HG03558 (cell line): Measurements from ENCODE around the gene EPN2.

ENCODE experiments used
- ATAC-seq: cut with Tn5 transposase; IDR thresholded peaks from one replicate; pipeline ENCODE4 v1.9.1; 2021; ENCODE audit warnings: moderate number of reproducible peaks; ENCODE audit not compliant: unreplicated experiment; ENCODE audit errors: extremely low read depth

EPN2 gene

GRCh38 chr17:19372866-19373504 is 135.8 kb downstream of the EPN2 start:
- ATAC-seq, result no peak

- ATAC-seq, result no peak
These were observed 137.0 kb downstream of the EPN2 start for GRCh38 chr17:19374136-19374535.

- no peak for ATAC-seq
These were observed 138.6 kb downstream of the EPN2 start for GRCh38 chr17:19375732-19376131.

- ATAC-seq, result no peak
These were observed 139.6 kb downstream of the EPN2 start for GRCh38 chr17:19376811-19377210.

GRCh38 chr17:19377602-19378415 is 140.6 kb downstream of the EPN2 start:
- peak; percentile 81 for ATAC-seq

DNA sequence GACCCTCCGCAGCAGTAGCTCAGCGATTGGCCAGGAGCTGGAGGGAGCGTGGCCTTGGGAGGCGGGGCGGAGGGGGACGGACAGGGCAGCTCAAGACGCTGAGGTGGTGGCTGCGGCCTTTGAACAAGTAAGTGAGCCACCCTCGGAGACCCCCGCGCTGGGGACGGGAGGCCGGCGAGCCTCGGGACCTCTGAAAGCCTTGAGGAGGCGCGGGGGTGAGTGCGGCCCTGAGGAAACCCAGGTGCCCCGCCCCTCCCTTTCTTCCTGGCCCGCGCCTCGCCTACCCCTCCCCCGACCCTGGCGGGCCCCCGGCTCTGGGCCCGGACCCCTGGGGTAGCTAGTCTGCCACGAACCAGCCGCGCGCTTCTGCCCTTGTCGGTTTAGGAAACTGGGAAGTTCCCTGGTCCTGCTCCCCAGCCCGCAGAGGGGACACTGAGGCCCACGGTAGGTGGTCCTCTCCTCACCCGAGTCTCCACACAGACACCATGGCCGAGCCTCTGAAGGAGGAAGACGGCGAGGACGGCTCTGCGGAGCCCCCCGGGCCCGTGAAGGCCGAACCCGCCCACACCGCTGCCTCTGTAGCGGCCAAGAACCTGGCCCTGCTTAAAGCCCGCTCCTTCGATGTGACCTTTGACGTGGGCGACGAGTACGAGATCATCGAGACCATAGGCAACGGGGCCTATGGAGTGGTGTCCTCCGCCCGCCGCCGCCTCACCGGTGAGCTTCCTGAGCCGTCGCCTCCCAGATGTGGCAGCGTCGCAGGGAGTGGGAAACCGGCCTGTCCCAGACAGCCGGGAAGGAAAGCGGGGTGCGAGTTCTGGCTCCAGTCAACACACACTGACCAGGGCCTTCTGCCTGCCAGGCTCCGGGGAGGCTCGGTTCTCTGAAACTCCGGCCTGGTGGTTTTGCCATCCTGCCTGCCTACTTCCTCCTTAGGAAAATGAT is 141.5 kb downstream of the EPN2 start, which contains the start of gene MAPK7:
MAPK7 (plus strand) TSS at position 83 of the 945 bp plus-strand sequence; CDS start at position 486, 403 bp downstream.
- ATAC-seq, result no peak

DNA sequence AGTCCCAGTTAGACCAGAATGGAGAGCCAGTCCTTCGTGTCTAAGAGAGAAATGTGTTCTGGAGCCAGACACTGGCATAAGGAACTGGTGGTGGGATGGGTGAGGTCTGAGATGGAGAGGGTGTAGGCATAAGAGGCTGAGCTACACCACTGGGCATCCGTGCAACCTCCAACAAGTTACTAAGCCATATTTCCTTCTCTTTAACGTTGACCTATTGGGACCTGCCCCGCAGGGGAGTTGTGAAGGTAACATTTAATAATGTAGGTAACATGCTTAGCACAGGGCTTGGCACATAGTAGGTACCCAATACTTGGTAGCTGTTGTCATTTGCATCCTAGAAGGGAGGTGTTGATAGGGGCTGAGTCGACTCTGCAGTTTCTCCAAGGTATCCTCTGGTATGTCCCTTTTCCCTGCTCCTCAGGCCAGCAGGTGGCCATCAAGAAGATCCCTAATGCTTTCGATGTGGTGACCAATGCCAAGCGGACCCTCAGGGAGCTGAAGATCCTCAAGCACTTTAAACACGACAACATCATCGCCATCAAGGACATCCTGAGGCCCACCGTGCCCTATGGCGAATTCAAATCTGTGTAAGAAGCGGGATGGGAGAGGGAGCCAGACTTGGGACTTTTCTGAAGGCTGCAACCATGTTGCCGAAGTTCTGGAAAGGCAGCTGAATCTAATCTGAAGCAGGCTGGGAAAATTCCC is 142.3 kb downstream of the EPN2 start:
- no peak for ATAC-seq

- no peak for ATAC-seq
These were observed 143.5 kb downstream of the EPN2 start for GRCh38 chr17:19380481-19381301.

DNA sequence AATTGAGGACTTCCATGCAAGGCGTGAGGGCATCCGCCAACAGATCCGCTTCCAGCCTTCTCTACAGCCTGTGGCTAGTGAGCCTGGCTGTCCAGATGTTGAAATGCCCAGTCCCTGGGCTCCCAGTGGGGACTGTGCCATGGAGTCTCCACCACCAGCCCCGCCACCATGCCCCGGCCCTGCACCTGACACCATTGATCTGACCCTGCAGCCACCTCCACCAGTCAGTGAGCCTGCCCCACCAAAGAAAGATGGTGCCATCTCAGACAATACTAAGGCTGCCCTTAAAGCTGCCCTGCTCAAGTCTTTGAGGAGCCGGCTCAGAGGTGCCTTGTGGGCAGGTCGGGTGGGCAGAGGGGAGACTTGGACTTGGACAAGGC is 144.2 kb downstream of the EPN2 start:
- no peak for ATAC-seq

- ATAC-seq, result no peak
These were observed 144.7 kb downstream of the EPN2 start for GRCh38 chr17:19381741-19382444.

- ATAC-seq, result no peak
These were observed 145.6 kb downstream of the EPN2 start for GRCh38 chr17:19382531-19383444.

- ATAC-seq, result no peak
These were observed 146.7 kb downstream of the EPN2 start for GRCh38 chr17:19383681-19384470.

- no peak for ATAC-seq
These were observed 147.7 kb downstream of the EPN2 start for GRCh38 chr17:19384723-19385391.

DNA sequence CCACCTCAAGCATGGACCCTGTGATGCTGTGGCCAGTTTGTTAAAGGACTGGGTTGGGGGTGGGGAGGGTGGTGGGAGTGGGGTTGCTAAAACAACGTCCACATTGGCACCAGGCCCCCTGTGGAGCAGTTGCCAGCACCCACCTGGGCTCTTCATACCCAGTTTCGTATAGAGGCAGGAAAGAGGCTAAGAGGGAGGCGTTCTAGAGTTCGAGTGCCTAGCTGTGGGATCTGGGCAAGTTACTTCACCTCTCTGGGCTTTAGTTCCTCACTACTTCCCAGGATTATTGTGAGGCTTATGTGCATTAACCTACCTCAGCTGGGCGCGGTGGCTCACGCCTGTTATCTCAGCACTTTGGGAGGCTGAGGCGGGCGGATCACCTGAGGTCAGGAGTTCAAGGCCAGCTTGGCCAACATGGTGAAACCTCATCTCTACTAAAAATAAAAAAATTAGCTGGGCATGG is 148.4 kb downstream of the EPN2 start:
- no peak for ATAC-seq
